Upper lobe of left lung (tissue), 6 donors: ENCODE data around the gene MUC6. TPM values are rescaled to one million over a fixed set of nuclear protein-coding genes. Genes with fewer than 3 reads are reported as not detected.

Experiments used
- ATAC-seq, 2 donors: fragments of 200-7000 bp; cut with Tn5 transposase; one replicate each; pipeline ENCODE4 v1.9.1; 2022; ENCODE audit warnings: mild to moderate bottlenecking in 2 of 2, moderate library complexity in 2 of 2; ENCODE audit not compliant: low FRiP score in 2 of 2
- DNase-seq, 2 donors: peaks; one replicate each; pipeline ENCODE4 v3.0.0-alpha.2; 2019 to 2020
- H3K27ac ChIP-seq, 4 donors: fragments of 200-600 bp; sonication (generic); one replicate each; pipeline ENCODE4 v1.5.1; 2016 to 2019
- H3K27me3 ChIP-seq, 4 donors: fragments of 200-600 bp; sonication (generic); one replicate each; pipeline ENCODE4 v1.5.1; 2017 to 2019
- H3K36me3 ChIP-seq, 4 donors: fragments of 200-600 bp; sonication (generic); one replicate each; pipeline ENCODE4 v1.5.1; 2016 to 2019
- H3K4me1 ChIP-seq, 4 donors: fragments of 200-600 bp; sonication (generic); one replicate each; pipeline ENCODE4 v1.5.1; 2018 to 2019
- H3K4me3 ChIP-seq, 4 donors: fragments of 200-600 bp; sonication (generic); one replicate each; pipeline ENCODE4 v1.5.1; 2017 to 2019; ENCODE audit warnings: mild to moderate bottlenecking in 2 of 4, moderate library complexity in 1 of 4
- H3K9me3 ChIP-seq, 4 donors: fragments of 200-600 bp; sonication (generic); one replicate each; pipeline ENCODE4 v1.5.1; 2018 to 2019
- EP300 ChIP-seq, 4 donors: sonication (generic); formaldehyde crosslinking; IDR thresholded peaks; one replicate each; pipeline ENCODE4 v1.5.1; 2017; ENCODE audit warnings: antibody characterized with exemption in 4 of 4, control low read depth in 2 of 4
- POLR2A ChIP-seq, 4 donors: fragments of 450-650 bp; IDR thresholded peaks; one replicate each; pipeline ENCODE4 v1.5.1; 2016 to 2017; ENCODE audit warnings: antibody characterized with exemption in 4 of 4, mild to moderate bottlenecking in 2 of 4
- POLR2AphosphoS5 ChIP-seq, 2 donors: sonication (generic); formaldehyde crosslinking; IDR thresholded peaks; one replicate each; pipeline ENCODE4 v1.5.1; 2017; ENCODE audit warnings: antibody characterized with exemption in 2 of 2
- WGBS, 2 donors: methylation state at CpG; one replicate each; pipeline ENCODE4 v1.1.5; 2017 to 2018; 5-methylcytosine and 5-hydroxymethylcytosine counted together
- total RNA-seq, 6 donors: library from RNA; depleted of rRNA in 4 of 6; stranded (reverse); fragments of >200 nt in 4 of 6; gene quantifications; one replicate each; pipeline versions ENCODE4 v1.1.0 to v1.2.1, GENCODE V29; 2016 to 2021
- TF ChIP-seq, protein P1 (sequence below), 6 experiments: fragments of 450-650 bp in 4 of 6; fragments of 200-600 bp in 2 of 6; sonication (generic) in 2 of 6; IDR thresholded peaks; one replicate each; pipeline ENCODE4 v1.5.1; 2016 to 2019; ENCODE audit warnings: antibody characterized with exemption in 6 of 6
- donor health status: DM: no; HTN: no; CAD: no; lungs with moderate emphysema.
- donor health status: DM: no; HTN: yes; CAD: no; lungs with severe emphysema.

Gene MUC6
- total RNA-seq, 6 donors from 2014 or later, result 0.06 to 4.2 (median 0.51) TPM; not detected in 3

DNA sequence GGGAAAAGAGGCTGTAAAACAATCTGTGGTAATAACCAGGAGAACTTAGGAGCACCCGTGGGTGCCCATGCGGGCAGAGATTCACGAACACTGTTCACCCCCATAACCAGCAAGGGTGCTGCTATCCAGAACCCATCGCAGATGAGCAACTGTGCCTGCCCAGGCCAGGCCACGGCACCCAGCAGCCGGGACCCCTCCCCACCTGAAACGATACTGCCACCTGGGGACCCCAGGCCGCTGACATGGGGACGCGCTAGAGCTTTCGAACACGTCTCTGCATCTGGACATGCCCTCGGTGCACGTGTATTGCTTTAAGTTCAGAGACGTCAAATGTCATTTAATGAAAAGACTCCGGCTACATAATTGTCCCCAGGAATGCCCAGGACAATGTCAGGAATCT, 23.9 kb upstream of the MUC6 start:
- Histone ChIP-seq H3K9me3 (no peaks in the 10 kb centered on the region), H3K36me3 (no peaks in the 10 kb centered on the region), H3K27me3 (no peaks in the 10 kb centered on the region), H3K4me3 (no peak overlapping the region), H3K27ac (no peak overlapping the region), H3K4me1 (no peaks in the 10 kb centered on the region)
- WGBS, 2 donors, result 85 to 94% methylated on average over 15 to 16 of the region's 16 CpGs
- TF ChIP-seq, protein P1, sequence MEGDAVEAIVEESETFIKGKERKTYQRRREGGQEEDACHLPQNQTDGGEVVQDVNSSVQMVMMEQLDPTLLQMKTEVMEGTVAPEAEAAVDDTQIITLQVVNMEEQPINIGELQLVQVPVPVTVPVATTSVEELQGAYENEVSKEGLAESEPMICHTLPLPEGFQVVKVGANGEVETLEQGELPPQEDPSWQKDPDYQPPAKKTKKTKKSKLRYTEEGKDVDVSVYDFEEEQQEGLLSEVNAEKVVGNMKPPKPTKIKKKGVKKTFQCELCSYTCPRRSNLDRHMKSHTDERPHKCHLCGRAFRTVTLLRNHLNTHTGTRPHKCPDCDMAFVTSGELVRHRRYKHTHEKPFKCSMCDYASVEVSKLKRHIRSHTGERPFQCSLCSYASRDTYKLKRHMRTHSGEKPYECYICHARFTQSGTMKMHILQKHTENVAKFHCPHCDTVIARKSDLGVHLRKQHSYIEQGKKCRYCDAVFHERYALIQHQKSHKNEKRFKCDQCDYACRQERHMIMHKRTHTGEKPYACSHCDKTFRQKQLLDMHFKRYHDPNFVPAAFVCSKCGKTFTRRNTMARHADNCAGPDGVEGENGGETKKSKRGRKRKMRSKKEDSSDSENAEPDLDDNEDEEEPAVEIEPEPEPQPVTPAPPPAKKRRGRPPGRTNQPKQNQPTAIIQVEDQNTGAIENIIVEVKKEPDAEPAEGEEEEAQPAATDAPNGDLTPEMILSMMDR (IDR thresholded peaks at IDR 0.05), result no peak
- TF ChIP-seq EP300 (IDR thresholded peaks at IDR 0.05) (no peak), POLR2AphosphoS5 (IDR thresholded peaks at IDR 0.05) (no peak), POLR2A (IDR thresholded peaks at IDR 0.05) (no peak)
- ATAC-seq, result peak in 1 of 2 donors; percentile 12
- peak; percentile 13 to 53 for DNase-seq

DNA sequence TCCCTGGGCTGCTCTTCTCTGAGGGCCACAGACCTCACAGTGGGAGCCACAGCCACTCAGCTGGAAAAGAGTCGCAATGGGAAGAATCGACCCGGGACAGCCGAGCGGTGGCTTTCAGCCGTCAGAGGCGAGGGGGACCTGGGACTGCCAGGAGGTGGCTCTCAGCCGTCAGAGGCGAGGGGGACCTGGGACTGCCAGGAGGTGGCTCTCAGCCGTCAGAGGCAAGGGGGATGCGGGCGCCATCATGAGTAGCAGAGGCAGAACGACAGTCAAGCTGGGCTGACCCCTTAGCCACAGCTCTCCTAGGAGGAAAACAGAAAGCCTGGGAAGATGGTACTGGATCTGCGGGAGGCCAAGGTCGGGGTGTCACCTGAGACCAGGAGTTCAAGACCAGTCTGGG, 23.2 kb upstream of the MUC6 start:
- Histone ChIP-seq H3K27ac (no peak overlapping the region), H3K4me1 (peaks cover 0 to 3% (median 0%) of the 10 kb centered on the region in 4 donors), H3K4me3 (no peak overlapping the region), H3K9me3 (no peaks in the 10 kb centered on the region), H3K36me3 (no peaks in the 10 kb centered on the region), H3K27me3 (no peaks in the 10 kb centered on the region)
- TF ChIP-seq, protein P1 (IDR thresholded peaks at IDR 0.05), result no peak
- TF ChIP-seq POLR2AphosphoS5 (IDR thresholded peaks at IDR 0.05), result no peak
- TF ChIP-seq POLR2A (IDR thresholded peaks at IDR 0.05), result no peak
- TF ChIP-seq EP300 (IDR thresholded peaks at IDR 0.05), result no peak
- ATAC-seq, result no peak
- peak in 1 of 2 donors; percentile 20 for DNase-seq
- WGBS, 2 donors, result 72 to 88% methylated on average over 13 to 15 of the region's 15 CpGs

GRCh38 chr11:1057806-1058205, 21.3 kb upstream of the MUC6 start:
- no peak for ATAC-seq
- DNase-seq, result peak in 1 of 2 donors; percentile 57
- TF ChIP-seq, protein P1 (IDR thresholded peaks at IDR 0.05), result no peak
- TF ChIP-seq POLR2A (IDR thresholded peaks at IDR 0.05), result no peak
- TF ChIP-seq EP300 (IDR thresholded peaks at IDR 0.05), result no peak
- no peak for TF ChIP-seq POLR2AphosphoS5 (IDR thresholded peaks at IDR 0.05)
- no peaks in the 10 kb centered on the region for H3K27me3 ChIP-seq
- 91 to 93% methylated on average over 16 of the region's 16 CpGs for WGBS, 2 donors
- H3K4me3 ChIP-seq, result no peak overlapping the region
- H3K27ac ChIP-seq, result no peak overlapping the region
- no peaks in the 10 kb centered on the region for H3K9me3 ChIP-seq
- H3K36me3 ChIP-seq, result no peaks in the 10 kb centered on the region
- H3K4me1 ChIP-seq, result peaks cover 0 to 8% (median 5%) of the 10 kb centered on the region in 4 donors

- Histone ChIP-seq H3K4me1 (peaks cover 0 to 8% (median 5%) of the 10 kb centered on the region in 4 donors), H3K9me3 (no peaks in the 10 kb centered on the region), H3K36me3 (no peaks in the 10 kb centered on the region), H3K4me3 (no peak overlapping the region), H3K27me3 (no peaks in the 10 kb centered on the region), H3K27ac (no peak overlapping the region)
- peak; percentile 18 to 79 for DNase-seq
- no peak for ATAC-seq
- 65 to 75% methylated on average over 20 to 46 of the region's 46 CpGs for WGBS, 2 donors
- no peak for TF ChIP-seq POLR2AphosphoS5 (IDR thresholded peaks at IDR 0.05)
- no peak for TF ChIP-seq POLR2A (IDR thresholded peaks at IDR 0.05)
- TF ChIP-seq EP300 (IDR thresholded peaks at IDR 0.05), result no peak
- TF ChIP-seq, protein P1 (IDR thresholded peaks at IDR 0.05), result no peak
Observed at GRCh38 chr11:1055990-1056771, 19.7 kb upstream of the MUC6 start.
